Adrenal gland (tissue), 5 donors: ENCODE data around the gene RADIL.

Experiments used
- POLR2A ChIP-seq, 2 donors: fragments of 450-650 bp; IDR thresholded peaks; one replicate each; pipeline ENCODE4 v1.6.1; 2017; ENCODE audit warnings: antibody characterized with exemption in 2 of 2, mild to moderate bottlenecking in 2 of 2, moderate library complexity in 1 of 2
- TF ChIP-seq, protein P1 (sequence below), 6 experiments: fragments of 450-650 bp in 4 of 6; fragments of 200-600 bp in 2 of 6; sonication (generic) in 1 of 6; IDR thresholded peaks; 1 replicate in 5 of 6; 2 replicates in 1 of 6; pipeline versions ENCODE4 v1.5.1 to v1.8.0; 2016 to 2021; ENCODE audit warnings: antibody characterized with exemption in 6 of 6, mild to moderate bottlenecking in 2 of 6, moderate library complexity in 1 of 6
- donor health status: DM: no; HTN: no; CAD: no.

DNA sequence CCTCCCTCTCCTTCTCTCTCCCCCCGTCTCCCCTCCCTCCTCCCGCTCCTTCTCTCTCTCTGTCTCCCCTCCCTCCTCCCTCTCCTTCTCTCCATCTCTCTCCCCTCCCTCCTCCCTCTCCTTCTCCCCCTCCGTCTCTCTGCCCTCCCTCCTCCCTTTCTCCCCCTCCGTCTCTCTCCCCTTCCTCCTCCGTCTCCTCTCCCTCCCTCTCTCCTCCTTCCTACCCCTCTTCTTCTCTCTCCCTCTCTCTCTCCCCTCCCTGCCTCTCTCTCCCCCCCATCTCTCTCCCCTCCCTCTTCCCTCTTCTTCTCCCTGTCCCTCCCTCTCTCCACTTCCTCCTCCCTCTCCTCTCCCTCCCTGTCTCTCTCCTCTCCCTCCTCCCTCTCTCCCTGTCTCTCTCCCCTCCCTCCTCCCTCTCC, 75.9 kb downstream of the RADIL start:
- TF ChIP-seq, protein P1, sequence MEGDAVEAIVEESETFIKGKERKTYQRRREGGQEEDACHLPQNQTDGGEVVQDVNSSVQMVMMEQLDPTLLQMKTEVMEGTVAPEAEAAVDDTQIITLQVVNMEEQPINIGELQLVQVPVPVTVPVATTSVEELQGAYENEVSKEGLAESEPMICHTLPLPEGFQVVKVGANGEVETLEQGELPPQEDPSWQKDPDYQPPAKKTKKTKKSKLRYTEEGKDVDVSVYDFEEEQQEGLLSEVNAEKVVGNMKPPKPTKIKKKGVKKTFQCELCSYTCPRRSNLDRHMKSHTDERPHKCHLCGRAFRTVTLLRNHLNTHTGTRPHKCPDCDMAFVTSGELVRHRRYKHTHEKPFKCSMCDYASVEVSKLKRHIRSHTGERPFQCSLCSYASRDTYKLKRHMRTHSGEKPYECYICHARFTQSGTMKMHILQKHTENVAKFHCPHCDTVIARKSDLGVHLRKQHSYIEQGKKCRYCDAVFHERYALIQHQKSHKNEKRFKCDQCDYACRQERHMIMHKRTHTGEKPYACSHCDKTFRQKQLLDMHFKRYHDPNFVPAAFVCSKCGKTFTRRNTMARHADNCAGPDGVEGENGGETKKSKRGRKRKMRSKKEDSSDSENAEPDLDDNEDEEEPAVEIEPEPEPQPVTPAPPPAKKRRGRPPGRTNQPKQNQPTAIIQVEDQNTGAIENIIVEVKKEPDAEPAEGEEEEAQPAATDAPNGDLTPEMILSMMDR (IDR thresholded peaks at IDR 0.05), result no peak
- TF ChIP-seq POLR2A (IDR thresholded peaks at IDR 0.05), result no peak
